ENCODE results near the gene FAM83F. TPM values are rescaled to one million over a fixed set of nuclear protein-coding genes. Genes with fewer than 3 reads are reported as not detected.

FAM83F gene
- total RNA-seq, 6 experiments from 2014 or later = not detected

DNA sequence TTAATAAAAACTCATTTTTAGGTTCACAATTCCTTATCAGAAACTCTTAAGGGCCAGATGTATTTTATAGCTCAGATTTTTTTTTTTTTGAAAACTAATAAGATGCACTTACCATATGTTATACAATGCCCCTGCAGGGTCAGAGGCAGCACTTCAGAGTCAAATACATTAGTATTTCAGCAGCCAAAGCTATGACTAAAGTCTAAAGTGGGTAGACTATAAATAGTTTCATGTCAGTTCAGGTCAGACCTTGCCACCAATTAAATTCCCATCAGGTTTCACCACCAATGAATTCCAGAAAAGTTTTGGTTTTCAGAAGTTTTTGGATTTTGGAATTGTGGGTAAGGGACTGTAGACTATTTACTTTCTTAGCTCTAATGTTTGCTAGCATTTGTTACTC lies 75.9 kb downstream of the FAM83F start:
- peaks cover 2% of the 10 kb centered on the region for H3K27me3 Mint-ChIP-seq (ENCODE audit: insufficient read depth)
- no peak overlapping the region; the same call in 1 of the 2 replicates for H3K4me3 Mint-ChIP-seq
- H3K36me3 Mint-ChIP-seq (ENCODE audit: low read depth) = no peaks in the 10 kb centered on the region
- peak; percentile 11 for DNase-seq
- no peaks in the 10 kb centered on the region for H3K9me3 Mint-ChIP-seq
- no peak overlapping the region for H3K27ac Mint-ChIP-seq
- H3K4me1 Mint-ChIP-seq (ENCODE audit: low read depth) = peaks cover 16% of the 10 kb centered on the region
- TF ChIP-seq, protein P1, sequence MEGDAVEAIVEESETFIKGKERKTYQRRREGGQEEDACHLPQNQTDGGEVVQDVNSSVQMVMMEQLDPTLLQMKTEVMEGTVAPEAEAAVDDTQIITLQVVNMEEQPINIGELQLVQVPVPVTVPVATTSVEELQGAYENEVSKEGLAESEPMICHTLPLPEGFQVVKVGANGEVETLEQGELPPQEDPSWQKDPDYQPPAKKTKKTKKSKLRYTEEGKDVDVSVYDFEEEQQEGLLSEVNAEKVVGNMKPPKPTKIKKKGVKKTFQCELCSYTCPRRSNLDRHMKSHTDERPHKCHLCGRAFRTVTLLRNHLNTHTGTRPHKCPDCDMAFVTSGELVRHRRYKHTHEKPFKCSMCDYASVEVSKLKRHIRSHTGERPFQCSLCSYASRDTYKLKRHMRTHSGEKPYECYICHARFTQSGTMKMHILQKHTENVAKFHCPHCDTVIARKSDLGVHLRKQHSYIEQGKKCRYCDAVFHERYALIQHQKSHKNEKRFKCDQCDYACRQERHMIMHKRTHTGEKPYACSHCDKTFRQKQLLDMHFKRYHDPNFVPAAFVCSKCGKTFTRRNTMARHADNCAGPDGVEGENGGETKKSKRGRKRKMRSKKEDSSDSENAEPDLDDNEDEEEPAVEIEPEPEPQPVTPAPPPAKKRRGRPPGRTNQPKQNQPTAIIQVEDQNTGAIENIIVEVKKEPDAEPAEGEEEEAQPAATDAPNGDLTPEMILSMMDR (IDR thresholded peaks at IDR 0.05) = no peak

DNA sequence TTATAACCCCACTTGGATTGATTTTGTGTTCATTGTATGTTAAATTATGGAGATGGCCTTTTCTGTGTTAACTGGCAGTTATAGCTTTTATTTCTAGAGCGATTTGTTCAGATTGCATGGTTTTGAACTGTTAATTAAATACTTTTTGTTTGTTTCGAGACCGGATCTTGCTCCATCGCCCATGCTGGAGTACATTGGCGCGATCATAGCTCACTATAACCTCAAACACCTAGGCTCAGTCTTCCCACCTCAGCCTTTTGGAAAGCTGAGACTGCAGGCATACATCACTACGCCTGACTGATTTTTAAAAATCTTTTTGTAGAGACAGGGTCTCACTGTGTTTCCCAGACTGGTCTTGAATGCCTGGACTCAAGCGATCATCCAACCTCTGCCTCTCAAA lies 77.0 kb downstream of the FAM83F start:
- H3K4me1 Mint-ChIP-seq (ENCODE audit: low read depth) = peaks cover 18% of the 10 kb centered on the region
- peaks cover 2% of the 10 kb centered on the region for H3K27me3 Mint-ChIP-seq (ENCODE audit: insufficient read depth)
- H3K4me3 Mint-ChIP-seq = no peak overlapping the region
- no peak overlapping the region for H3K27ac Mint-ChIP-seq
- no peaks in the 10 kb centered on the region for H3K9me3 Mint-ChIP-seq
- DNase-seq = no peak
- TF ChIP-seq, protein P1 (IDR thresholded peaks at IDR 0.05) = no peak
- no peaks in the 10 kb centered on the region for H3K36me3 Mint-ChIP-seq (ENCODE audit: low read depth)

DNA sequence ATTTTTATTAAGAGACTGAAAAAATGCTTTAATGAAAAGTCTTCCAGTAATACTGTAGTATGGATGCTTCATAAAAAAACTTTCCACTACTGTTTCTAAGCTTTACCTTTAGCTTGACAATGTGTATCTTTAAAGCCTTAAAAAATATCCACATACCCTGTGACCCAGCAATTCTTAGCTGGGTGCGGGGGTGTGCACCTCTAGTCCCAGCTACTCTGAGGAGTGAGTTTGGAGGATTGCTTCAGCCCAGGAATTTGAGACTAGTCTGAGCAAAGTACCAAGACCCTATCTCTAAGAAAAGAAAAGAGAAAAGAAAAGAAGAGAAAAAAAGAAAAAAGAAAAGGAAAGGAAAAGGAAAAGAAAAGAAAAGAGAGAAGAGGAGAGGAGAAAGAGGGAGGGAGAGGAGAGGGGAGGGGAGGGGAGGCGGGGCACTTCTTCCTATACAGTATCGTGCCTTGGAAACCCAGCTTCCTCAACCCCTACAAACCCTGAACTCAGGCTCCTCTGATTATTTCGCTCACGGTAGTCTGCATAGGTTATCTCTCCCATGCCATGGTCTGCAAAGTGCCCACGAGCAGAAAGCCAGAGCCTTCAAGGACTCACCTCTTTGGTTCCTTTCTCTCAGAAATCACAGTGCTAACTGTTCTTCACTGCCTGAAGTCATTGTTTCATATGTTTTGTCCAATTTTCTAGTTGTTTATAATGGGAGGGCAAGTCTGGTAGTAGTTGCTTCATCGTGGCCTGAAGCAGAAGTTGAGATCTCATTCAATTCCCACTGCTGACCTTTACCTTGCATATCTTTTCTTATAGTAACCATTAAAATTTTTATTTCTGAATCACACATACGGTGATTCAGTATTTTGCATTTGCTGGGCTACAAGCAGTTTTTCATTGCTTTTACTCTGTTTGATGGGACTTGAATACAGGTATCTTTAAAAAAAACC lies 82.2 kb downstream of the FAM83F start:
- DNase-seq = peak; percentile 4
- TF ChIP-seq, protein P1 (IDR thresholded peaks at IDR 0.05) = no peak
- Mint-ChIP-seq H3K4me3 (no peak overlapping the region), H3K9me3 (no peaks in the 10 kb centered on the region), H3K4me1 (ENCODE audit: low read depth) (peaks cover 14% of the 10 kb centered on the region), H3K36me3 (ENCODE audit: low read depth) (no peaks in the 10 kb centered on the region), H3K27me3 (ENCODE audit: insufficient read depth) (no peaks in the 10 kb centered on the region), H3K27ac (no peak overlapping the region; the same call in 1 of the 2 replicates)

DNA sequence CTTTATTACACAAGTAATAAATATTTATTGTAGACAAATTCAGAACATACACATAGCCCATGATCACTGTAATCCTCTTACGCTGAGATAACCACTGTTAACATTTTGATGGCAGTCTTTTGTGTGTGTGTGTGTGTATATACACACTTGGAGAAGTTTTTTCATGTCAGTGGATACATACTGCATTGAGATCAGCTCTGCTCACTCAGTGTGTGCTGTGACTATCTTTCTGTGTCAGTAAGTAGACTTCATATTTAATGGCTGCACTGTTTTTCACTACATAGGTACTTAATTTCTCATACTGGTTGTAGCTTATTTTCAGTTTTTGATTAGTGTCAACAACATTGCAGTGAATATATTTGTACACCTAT lies 82.9 kb downstream of the FAM83F start:
- Mint-ChIP-seq H3K4me3 (no peak overlapping the region), H3K27me3 (ENCODE audit: insufficient read depth) (no peaks in the 10 kb centered on the region), H3K9me3 (no peaks in the 10 kb centered on the region), H3K36me3 (ENCODE audit: low read depth) (no peaks in the 10 kb centered on the region), H3K4me1 (ENCODE audit: low read depth) (peaks cover 14% of the 10 kb centered on the region), H3K27ac (no peak overlapping the region)
- TF ChIP-seq, protein P1 (IDR thresholded peaks at IDR 0.05) = no peak
- DNase-seq = no peak

DNA sequence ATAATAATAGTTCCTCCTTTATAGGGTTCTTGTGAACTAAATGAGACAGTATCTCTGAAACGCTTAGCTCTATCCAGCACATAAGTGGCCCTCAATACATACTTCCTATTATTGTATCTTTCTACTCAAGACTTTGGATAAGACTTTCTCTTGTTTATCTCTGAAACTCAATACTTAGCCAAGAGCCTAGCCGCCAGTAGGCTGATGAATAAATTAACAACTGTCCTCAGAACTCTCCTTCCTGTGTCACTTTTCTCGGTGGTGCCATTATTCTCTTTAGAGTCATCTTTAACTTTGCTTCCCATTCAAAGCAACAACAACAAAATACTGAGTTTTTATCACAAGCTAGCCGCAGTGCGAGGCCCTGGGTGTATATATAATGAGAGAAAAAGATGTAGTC lies 86.9 kb downstream of the FAM83F start:
- Mint-ChIP-seq H3K4me1 (ENCODE audit: low read depth) (peaks cover 12% of the 10 kb centered on the region), H3K4me3 (no peak overlapping the region), H3K36me3 (ENCODE audit: low read depth) (no peaks in the 10 kb centered on the region), H3K27ac (no peak overlapping the region), H3K27me3 (ENCODE audit: insufficient read depth) (0 out of 2 replicates have a peak, but pooled peaks cover 2% of the 10 kb centered on the region), H3K9me3 (no peaks in the 10 kb centered on the region)
- no peak for DNase-seq
- TF ChIP-seq, protein P1 (IDR thresholded peaks at IDR 0.05) = no peak

Data from HFFc6 (cell line).